ENCODE results near the gene CNN1.

Gene CNN1

GRCh38 chr19:11534948-11535347 is 3.7 kb upstream of the CNN1 start:
- peak overlapping the region in 1 of 3 experiments; percentile 60 for H3K27ac Mint-ChIP-seq
- peaks cover 26% of the 10 kb centered on the region for H3K27me3 Mint-ChIP-seq (ENCODE audit: low read depth)
- H3K4me1 Mint-ChIP-seq, result peaks cover 18% of the 10 kb centered on the region
- no peaks in the 10 kb centered on the region for H3K9me3 Mint-ChIP-seq
- H3K36me3 Mint-ChIP-seq (ENCODE audit: low read depth), result no peaks in the 10 kb centered on the region
- H3K4me3 Mint-ChIP-seq, result peak overlapping the region in 2 of 3 experiments; percentile 34 to 46
- no peak for TF ChIP-seq CTCF (IDR thresholded peaks at IDR 0.05; ENCODE audit: unreplicated experiment in 3 of 3)

GRCh38 chr19:11535792-11536595 is 2.7 kb upstream of the CNN1 start:
- peak overlapping the region in 1 of 3 experiments; percentile 83 for H3K27ac Mint-ChIP-seq
- peaks cover 26% of the 10 kb centered on the region for H3K27me3 Mint-ChIP-seq (ENCODE audit: low read depth)

DNA sequence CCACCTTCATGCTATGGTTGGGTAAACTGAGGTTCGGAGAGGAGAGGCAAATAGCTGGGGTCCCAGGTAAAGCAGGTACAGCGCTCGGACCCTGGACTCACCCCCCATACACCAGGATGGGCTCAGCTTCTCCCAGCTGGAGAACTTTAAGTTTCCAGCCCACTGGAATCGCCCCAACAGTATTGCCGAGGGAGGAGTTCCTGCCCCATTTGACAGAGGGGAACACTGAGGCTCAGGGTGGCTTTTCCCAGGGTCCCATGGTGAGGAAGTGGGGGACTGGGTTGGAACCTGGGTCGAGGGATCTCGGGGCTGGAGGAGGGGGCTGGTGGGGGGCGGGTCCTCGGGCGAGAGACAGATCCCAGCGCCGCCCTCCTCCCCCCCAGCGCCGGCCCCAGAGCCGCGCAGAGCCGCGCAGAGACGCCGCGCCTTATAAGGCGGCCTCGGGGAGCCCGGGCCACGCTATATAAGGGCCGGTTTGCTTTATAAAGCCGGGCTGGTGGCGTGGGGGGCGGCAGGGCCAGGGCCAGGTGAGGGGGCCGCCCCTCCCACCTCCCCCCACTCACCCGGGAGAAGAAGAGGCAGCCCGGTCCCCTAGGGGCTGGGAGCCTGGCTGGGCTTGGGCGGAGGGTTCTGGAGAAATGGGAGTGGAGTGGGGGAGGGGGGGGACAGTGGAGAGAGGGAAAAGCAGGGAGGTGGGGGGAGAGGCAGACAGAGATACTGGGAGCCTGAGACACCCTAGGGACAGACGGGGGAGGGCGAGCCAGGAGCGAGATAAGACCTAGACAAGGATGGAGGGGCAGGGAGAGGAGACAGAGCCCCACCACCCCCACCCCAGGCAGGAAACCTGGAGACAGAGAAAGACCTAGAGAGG is 1.1 kb downstream of the CNN1 start:
- Mint-ChIP-seq H3K27me3 (ENCODE audit: low read depth) (peaks cover 19% of the 10 kb centered on the region), H3K4me1 (peaks cover 18% of the 10 kb centered on the region), H3K4me3 (peak overlapping the region; percentile 74 to 81 (median 79)), H3K9me3 (no peaks in the 10 kb centered on the region), H3K36me3 (ENCODE audit: low read depth) (no peaks in the 10 kb centered on the region), H3K27ac (peak overlapping the region in 2 of 3 experiments; percentile 46 to 50)
- TF ChIP-seq CTCF (IDR thresholded peaks at IDR 0.05; ENCODE audit: unreplicated experiment in 3 of 3), result no peak

More at GRCh38 chr19:11535792-11536595, 2.7 kb upstream of the CNN1 start:
- Mint-ChIP-seq H3K4me3 (peak overlapping the region; percentile 72 to 81 (median 75)), H3K36me3 (ENCODE audit: low read depth) (no peaks in the 10 kb centered on the region), H3K9me3 (no peaks in the 10 kb centered on the region), H3K4me1 (peaks cover 18% of the 10 kb centered on the region)
- TF ChIP-seq CTCF (IDR thresholded peaks at IDR 0.05; ENCODE audit: unreplicated experiment in 3 of 3), result peak; percentile 82 to 91 (median 89)

DNA sequence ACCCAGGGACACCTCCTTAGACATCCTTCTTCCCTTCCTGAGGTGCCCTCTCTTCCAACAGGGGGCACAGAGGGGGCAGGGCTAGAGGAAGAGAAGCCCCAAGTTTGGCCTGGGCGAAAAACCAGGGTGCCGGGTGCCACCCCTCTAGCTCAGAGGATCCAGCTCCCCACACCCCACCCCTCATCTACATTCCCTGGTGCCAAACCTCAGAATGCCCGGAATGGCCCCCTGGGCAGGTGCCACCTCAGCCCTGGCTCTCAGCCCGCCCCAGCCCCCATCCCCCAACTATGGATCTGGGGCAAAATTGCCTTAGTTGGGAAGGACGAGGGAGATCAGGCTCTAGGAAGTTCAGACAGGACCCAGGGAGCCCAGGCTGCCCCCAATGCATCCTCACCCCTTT is 2.0 kb downstream of the CNN1 start:
- Mint-ChIP-seq H3K4me3 (peak overlapping the region in 1 of 3 experiments; percentile 75), H3K27me3 (ENCODE audit: low read depth) (peaks cover 14% of the 10 kb centered on the region), H3K27ac (peak overlapping the region in 2 of 3 experiments; percentile 46 to 50), H3K4me1 (peaks cover 15% of the 10 kb centered on the region), H3K36me3 (ENCODE audit: low read depth) (no peaks in the 10 kb centered on the region), H3K9me3 (no peaks in the 10 kb centered on the region)
- no peak for TF ChIP-seq CTCF (IDR thresholded peaks at IDR 0.05; ENCODE audit: unreplicated experiment in 3 of 3)

- no peaks in the 10 kb centered on the region for H3K9me3 Mint-ChIP-seq
- peaks cover 19% of the 10 kb centered on the region for H3K27me3 Mint-ChIP-seq (ENCODE audit: low read depth)
- no peak overlapping the region for H3K27ac Mint-ChIP-seq
- H3K36me3 Mint-ChIP-seq (ENCODE audit: low read depth), result no peaks in the 10 kb centered on the region
- no peak overlapping the region for H3K4me3 Mint-ChIP-seq
- no peak for TF ChIP-seq CTCF (IDR thresholded peaks at IDR 0.05; ENCODE audit: unreplicated experiment in 3 of 3)
- peaks cover 13% of the 10 kb centered on the region for H3K4me1 Mint-ChIP-seq
Measured at GRCh38 chr19:11541238-11541637, 2.6 kb downstream of the CNN1 start.
